ENCODE measurements around the gene DACT3.

DACT3 gene

GRCh38 chr19:46608178-46608577 is 52.8 kb downstream of the DACT3 start:
- in situ Hi-C loops (cut with MboI; ENCODE audit: low sequenced_read_pairs), result no loop called here
- no peak overlapping the region for H3K4me3 ChIP-seq
- H3K4me1 ChIP-seq, result peaks cover 4% of the 10 kb centered on the region
- DNase-seq (ENCODE audit: low spot score in 2 of 2), result no peak
- peaks cover 52% of the 10 kb centered on the region for H3K36me3 ChIP-seq (replicated peaks)
- H3K9me3 ChIP-seq, result no peaks in the 10 kb centered on the region
- no peaks in the 10 kb centered on the region for H3K27me3 ChIP-seq (ENCODE audit: low read depth)

GRCh38 chr19:46607448-46607841 is 53.5 kb downstream of the DACT3 start:
- Histone ChIP-seq H3K27me3 (ENCODE audit: low read depth) (no peaks in the 10 kb centered on the region), H3K36me3 (replicated peaks) (peaks cover 58% of the 10 kb centered on the region), H3K4me1 (peaks cover 11% of the 10 kb centered on the region), H3K9me3 (no peaks in the 10 kb centered on the region), H3K4me3 (no peak overlapping the region)
- DNase-seq (ENCODE audit: low spot score in 2 of 2), result no peak
- in situ Hi-C loops (cut with MboI; ENCODE audit: low sequenced_read_pairs), result no loop called here

GRCh38 chr19:46606681-46607447 is 54.1 kb downstream of the DACT3 start:
- H3K4me1 ChIP-seq, result peaks cover 11% of the 10 kb centered on the region
- H3K4me3 ChIP-seq, result no peak overlapping the region
- in situ Hi-C loops (cut with MboI; ENCODE audit: low sequenced_read_pairs), result no loop called here
- H3K27me3 ChIP-seq (ENCODE audit: low read depth), result no peaks in the 10 kb centered on the region
- H3K36me3 ChIP-seq (replicated peaks), result peaks cover 58% of the 10 kb centered on the region
- H3K9me3 ChIP-seq, result no peaks in the 10 kb centered on the region
- DNase-seq (ENCODE audit: low spot score in 2 of 2), result no peak

- Histone ChIP-seq H3K9me3 (no peaks in the 10 kb centered on the region), H3K36me3 (replicated peaks) (peaks cover 62% of the 10 kb centered on the region), H3K4me1 (peaks cover 11% of the 10 kb centered on the region), H3K27me3 (ENCODE audit: low read depth) (no peaks in the 10 kb centered on the region), H3K4me3 (no peak overlapping the region)
- no peak for DNase-seq (ENCODE audit: low spot score in 2 of 2)
- in situ Hi-C loops (cut with MboI; ENCODE audit: low sequenced_read_pairs), result no loop called here
These were observed 55.0 kb downstream of the DACT3 start for GRCh38 chr19:46606019-46606418.

- peaks cover 11% of the 10 kb centered on the region for H3K4me1 ChIP-seq
- H3K36me3 ChIP-seq (replicated peaks), result peaks cover 62% of the 10 kb centered on the region
- in situ Hi-C loops (cut with MboI; ENCODE audit: low sequenced_read_pairs), result no loop called here
- H3K27me3 ChIP-seq (ENCODE audit: low read depth), result no peaks in the 10 kb centered on the region
- DNase-seq (ENCODE audit: low spot score in 2 of 2), result no peak
- H3K4me3 ChIP-seq, result no peak overlapping the region
- H3K9me3 ChIP-seq, result no peaks in the 10 kb centered on the region
These were observed 55.6 kb downstream of the DACT3 start for GRCh38 chr19:46605356-46605821.

GRCh38 chr19:46604781-46605355 is 56.1 kb downstream of the DACT3 start:
- Histone ChIP-seq H3K9me3 (no peaks in the 10 kb centered on the region), H3K36me3 (replicated peaks) (peaks cover 59% of the 10 kb centered on the region), H3K4me3 (no peak overlapping the region), H3K27me3 (ENCODE audit: low read depth) (no peaks in the 10 kb centered on the region), H3K4me1 (peaks cover 11% of the 10 kb centered on the region)
- no peak for DNase-seq (ENCODE audit: low spot score in 2 of 2)
- in situ Hi-C loops (cut with MboI; ENCODE audit: low sequenced_read_pairs), result no loop called here

- Histone ChIP-seq H3K4me1 (peaks cover 11% of the 10 kb centered on the region), H3K36me3 (replicated peaks) (peaks cover 50% of the 10 kb centered on the region), H3K27me3 (ENCODE audit: low read depth) (no peaks in the 10 kb centered on the region), H3K4me3 (peak overlapping the region; percentile 100; the same call in 1 of the 2 replicates), H3K9me3 (no peaks in the 10 kb centered on the region)
- in situ Hi-C loops (cut with MboI; ENCODE audit: low sequenced_read_pairs), result no loop called here
- no peak for DNase-seq (ENCODE audit: low spot score in 2 of 2)
These were observed 57.2 kb downstream of the DACT3 start for GRCh38 chr19:46603752-46604231.

GRCh38 chr19:46603195-46603637 is 57.8 kb downstream of the DACT3 start:
- peak overlapping the region; percentile 100 for H3K4me3 ChIP-seq
- in situ Hi-C loops (cut with MboI; ENCODE audit: low sequenced_read_pairs), result no loop called here
- DNase-seq (ENCODE audit: low spot score in 2 of 2), result no peak

GRCh38 chr19:46602392-46603194 is 58.4 kb downstream of the DACT3 start:
- peak in 1 of 2 experiments; percentile 29 for DNase-seq (ENCODE audit: low spot score in 2 of 2)
- in situ Hi-C loops (cut with MboI; ENCODE audit: low sequenced_read_pairs), result no loop called here
- H3K9me3 ChIP-seq, result no peaks in the 10 kb centered on the region
- no peaks in the 10 kb centered on the region for H3K27me3 ChIP-seq (ENCODE audit: low read depth)
- peaks cover 11% of the 10 kb centered on the region for H3K4me1 ChIP-seq
- peak overlapping the region; percentile 100 for H3K4me3 ChIP-seq
- peaks cover 38% of the 10 kb centered on the region for H3K36me3 ChIP-seq (replicated peaks)

More at GRCh38 chr19:46603195-46603637, 57.8 kb downstream of the DACT3 start:
- Histone ChIP-seq H3K36me3 (replicated peaks) (peaks cover 44% of the 10 kb centered on the region), H3K9me3 (no peaks in the 10 kb centered on the region), H3K4me1 (peaks cover 11% of the 10 kb centered on the region), H3K27me3 (ENCODE audit: low read depth) (no peaks in the 10 kb centered on the region)

- H3K4me3 ChIP-seq, result peak within 1 kb of the TSS; percentile 100
- DNase-seq (ENCODE audit: low spot score in 2 of 2), result peak in 1 of 2 experiments; percentile 47
- no peaks in the 10 kb centered on the region for H3K9me3 ChIP-seq
- H3K4me1 ChIP-seq, result peaks cover 11% of the 10 kb centered on the region
- peaks cover 27% of the 10 kb centered on the region for H3K36me3 ChIP-seq (replicated peaks)
- no peaks in the 10 kb centered on the region for H3K27me3 ChIP-seq (ENCODE audit: low read depth)
- in situ Hi-C loops (cut with MboI; ENCODE audit: low sequenced_read_pairs), result no loop called here
These were observed 59.4 kb downstream of the DACT3 start, which contains the start of gene CALM3 for GRCh38 chr19:46601318-46602224. Gene CALM3 (plus strand): TSS chr19:46601330. CDS start chr19:46601435, 105 bp downstream.

GRCh38 chr19:46600384-46601317 is 60.3 kb downstream of the DACT3 start:
- Histone ChIP-seq H3K27me3 (ENCODE audit: low read depth) (no peaks in the 10 kb centered on the region), H3K4me3 (peak overlapping the region; percentile 100), H3K36me3 (replicated peaks) (peaks cover 18% of the 10 kb centered on the region), H3K9me3 (no peaks in the 10 kb centered on the region), H3K4me1 (peaks cover 11% of the 10 kb centered on the region)
- DNase-seq (ENCODE audit: low spot score in 2 of 2), result peak; percentile 87 to 96
- in situ Hi-C loops (cut with MboI; ENCODE audit: low sequenced_read_pairs), result no loop called here

Data from HAP-1 (cell line).